AG04450 (cell line): ENCODE results near the gene UCP2. TPM values are rescaled to one million over a fixed set of nuclear protein-coding genes. Genes with fewer than 3 reads are reported as not detected.

Source experiments
- CTCF ChIA-PET: fragments of 300-600, 350-600 bp; formaldehyde crosslinking; extraction: SDS; loops from one replicate; lab custom pipeline; 2022; ENCODE audit warnings: antibody characterized with exemption, inconsistent platforms; lab: Charles Lee
- POLR2A ChIA-PET: fragments of 350-600 bp; formaldehyde crosslinking; extraction: SDS; loops from one replicate; lab custom pipeline; 2021; ENCODE audit warnings: antibody characterized with exemption, inconsistent platforms; lab: Yijun Ruan, JAX
- DNase-seq: peaks from one replicate; pipeline ENCODE4 v3.0.0-alpha.2; 2011; ENCODE audit warnings: low read depth, low spot score
- H3K27ac ChIP-seq: one replicate; pipeline ENCODE4 v1.5.1; 2012; ENCODE audit warnings: low read depth, low read length, control low read depth
- H3K27me3 ChIP-seq: one replicate; pipeline ENCODE4 v1.6.0; 2012; ENCODE audit warnings: low read length; ENCODE audit not compliant: control insufficient read depth, insufficient read depth
- H3K4me3 ChIP-seq: 2 replicates; pipeline ENCODE4 v1.5.1; 2011; ENCODE audit warnings: mild to moderate bottlenecking, low read depth, low read length, control low read depth
- H3K9me3 ChIP-seq: 2 replicates; pipeline ENCODE4 v1.5.1; 2012; ENCODE audit warnings: low read length; ENCODE audit not compliant: control insufficient read depth, insufficient read depth
- CTCF ChIP-seq: IDR thresholded peaks from 2 replicates; pipeline ENCODE4 v1.5.1; 2011; ENCODE audit warnings: low read depth, low read length, control low read depth, inconsistent platforms
- polyA plus RNA-seq: library from polyadenylated mRNA; depleted of rRNA; stranded (reverse); fragments of >200 nt; gene quantifications from 2 replicates; pipeline ENCODE4 v1.2.3, GENCODE V29; 2011

The UCP2 gene
- polyA plus RNA-seq, 1 experiment: 4.7 TPM

- POLR2A ChIA-PET: no interaction called here
- Histone ChIP-seq H3K4me3 (no peak overlapping the region), H3K27ac (no peak overlapping the region), H3K27me3 (no peaks in the 10 kb centered on the region), H3K9me3 (no peaks in the 10 kb centered on the region; the same call in 1 of the 2 replicates)
- DNase-seq: no peak
- CTCF ChIA-PET: no interaction called here
- TF ChIP-seq CTCF: no peak
These were observed 24.2 kb upstream of the UCP2 start for GRCh38 chr11:74006743-74007304.

- TF ChIP-seq CTCF: no peak
- Histone ChIP-seq H3K9me3 (no peaks in the 10 kb centered on the region; the same call in 1 of the 2 replicates), H3K27ac (no peak overlapping the region), H3K4me3 (no peak overlapping the region), H3K27me3 (no peaks in the 10 kb centered on the region)
- CTCF ChIA-PET: no interaction called here
- DNase-seq: no peak
- POLR2A ChIA-PET: no interaction called here
These were observed 23.3 kb upstream of the UCP2 start for GRCh38 chr11:74005721-74006517.

GRCh38 chr11:74004759-74005615 is 22.3 kb upstream of the UCP2 start:
- Histone ChIP-seq H3K27me3 (no peaks in the 10 kb centered on the region), H3K4me3 (no peak overlapping the region), H3K9me3 (no peaks in the 10 kb centered on the region; the same call in 1 of the 2 replicates), H3K27ac (no peak overlapping the region)
- ChIA-PET CTCF (no interaction called here), POLR2A (no interaction called here)
- DNase-seq: no peak
- no peak for TF ChIP-seq CTCF

DNA sequence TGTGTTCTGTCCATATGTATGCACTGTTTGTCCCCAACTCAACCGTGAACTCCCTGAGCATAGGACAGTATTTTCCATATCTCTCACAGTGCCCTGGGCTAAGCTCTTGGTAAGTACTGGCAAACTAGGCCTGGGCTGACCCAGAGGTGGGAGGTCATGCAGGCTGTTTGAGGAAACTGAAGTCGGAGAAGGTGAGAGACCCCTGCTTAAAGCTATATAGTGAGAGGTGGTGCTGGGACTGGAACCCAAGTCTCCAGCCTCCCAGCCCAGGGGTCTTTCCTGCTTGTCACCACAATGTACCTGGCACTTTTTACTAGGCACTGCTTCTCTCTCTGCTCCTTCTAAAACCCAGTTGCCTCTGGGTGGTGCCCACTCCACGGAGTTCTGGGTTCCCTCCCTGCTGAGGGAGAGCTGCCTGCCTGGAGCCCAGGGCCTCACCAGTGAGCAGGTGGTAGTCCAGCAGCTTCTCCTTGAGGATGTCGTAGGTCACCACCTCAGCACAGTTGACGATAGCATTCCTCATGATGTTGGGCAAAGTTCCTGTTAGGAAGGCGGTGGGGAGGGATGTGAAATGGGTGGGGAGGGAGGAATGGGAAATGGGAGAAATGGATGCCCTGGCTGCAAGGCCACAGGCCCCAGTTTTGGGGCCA is 21.5 kb upstream of the UCP2 start:
- Histone ChIP-seq H3K27ac (no peak overlapping the region), H3K27me3 (no peaks in the 10 kb centered on the region), H3K4me3 (no peak overlapping the region), H3K9me3 (no peaks in the 10 kb centered on the region; the same call in 1 of the 2 replicates)
- ChIA-PET CTCF (no interaction called here), POLR2A (no interaction called here)
- no peak for DNase-seq
- TF ChIP-seq CTCF: no peak
